Measurements from ENCODE around the gene CPLANE1. TPM values are rescaled to one million over a fixed set of nuclear protein-coding genes. Genes with fewer than 3 reads are reported as not detected.

CPLANE1 gene
- total RNA-seq, 1 donor from 2014 or later: 21.8 TPM

DNA sequence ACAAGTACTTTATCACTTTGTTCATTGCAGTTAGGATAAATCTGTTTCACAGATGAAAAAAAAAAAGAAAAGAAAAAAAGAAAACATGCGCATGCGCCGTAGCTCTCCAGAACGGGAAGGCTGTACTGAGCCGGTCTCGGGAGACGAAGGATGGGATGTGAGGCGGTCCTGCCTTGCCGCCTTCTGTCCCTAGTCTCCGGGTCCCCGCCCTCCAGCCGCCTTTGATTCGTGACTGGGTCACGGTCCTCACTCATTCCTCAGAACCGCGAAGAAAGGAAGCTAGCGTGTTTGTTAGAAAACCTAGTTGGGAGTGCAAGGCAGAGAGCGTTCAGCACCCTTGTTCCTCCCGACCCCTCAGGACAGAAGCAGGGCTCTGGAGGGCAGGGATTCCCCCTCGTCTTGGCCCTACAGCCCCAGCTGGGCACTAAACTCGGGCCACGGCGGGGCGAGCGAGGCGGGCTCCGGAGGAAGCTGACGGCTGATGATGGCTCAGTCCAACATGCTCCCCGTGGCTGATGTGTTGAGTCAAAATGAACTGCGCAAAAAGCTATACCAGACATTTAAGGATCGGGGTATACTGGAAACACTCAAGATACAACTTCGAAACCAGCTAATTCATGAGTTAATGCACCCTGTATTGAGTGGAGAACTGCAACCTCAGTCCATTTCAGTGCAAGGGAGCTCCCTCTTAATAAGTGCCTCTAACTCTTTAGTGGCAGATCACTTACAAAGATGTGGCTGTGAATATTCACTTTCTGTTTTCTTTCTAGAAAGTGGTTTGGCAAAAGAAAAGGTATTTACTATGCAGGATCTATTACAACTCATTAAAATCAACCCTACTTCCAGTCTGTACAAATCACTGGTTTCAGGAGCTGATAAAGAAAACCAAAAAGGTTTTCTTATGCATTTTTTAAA, 40.0 kb downstream of the CPLANE1 start:
- TF ChIP-seq, protein P1, sequence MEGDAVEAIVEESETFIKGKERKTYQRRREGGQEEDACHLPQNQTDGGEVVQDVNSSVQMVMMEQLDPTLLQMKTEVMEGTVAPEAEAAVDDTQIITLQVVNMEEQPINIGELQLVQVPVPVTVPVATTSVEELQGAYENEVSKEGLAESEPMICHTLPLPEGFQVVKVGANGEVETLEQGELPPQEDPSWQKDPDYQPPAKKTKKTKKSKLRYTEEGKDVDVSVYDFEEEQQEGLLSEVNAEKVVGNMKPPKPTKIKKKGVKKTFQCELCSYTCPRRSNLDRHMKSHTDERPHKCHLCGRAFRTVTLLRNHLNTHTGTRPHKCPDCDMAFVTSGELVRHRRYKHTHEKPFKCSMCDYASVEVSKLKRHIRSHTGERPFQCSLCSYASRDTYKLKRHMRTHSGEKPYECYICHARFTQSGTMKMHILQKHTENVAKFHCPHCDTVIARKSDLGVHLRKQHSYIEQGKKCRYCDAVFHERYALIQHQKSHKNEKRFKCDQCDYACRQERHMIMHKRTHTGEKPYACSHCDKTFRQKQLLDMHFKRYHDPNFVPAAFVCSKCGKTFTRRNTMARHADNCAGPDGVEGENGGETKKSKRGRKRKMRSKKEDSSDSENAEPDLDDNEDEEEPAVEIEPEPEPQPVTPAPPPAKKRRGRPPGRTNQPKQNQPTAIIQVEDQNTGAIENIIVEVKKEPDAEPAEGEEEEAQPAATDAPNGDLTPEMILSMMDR (IDR thresholded peaks at IDR 0.05; ENCODE audit: insufficient read depth, low read depth, low read length): no peak
- TF ChIP-seq EZH2 (IDR thresholded peaks at IDR 0.05; ENCODE audit: insufficient read depth, low read length): no peak
- Mint-ChIP-seq H3K4me3 (ENCODE audit: unreplicated experiment) (no peak overlapping the region), H3K9me3 (ENCODE audit: unreplicated experiment) (no peaks in the 10 kb centered on the region), H3K27me3 (ENCODE audit: low read depth, unreplicated experiment) (no peaks in the 10 kb centered on the region), H3K27ac (ENCODE audit: unreplicated experiment) (no peak overlapping the region), H3K4me1 (ENCODE audit: low read depth, unreplicated experiment) (peaks cover 7% of the 10 kb centered on the region), H3K36me3 (ENCODE audit: low read depth, unreplicated experiment) (peaks cover 20% of the 10 kb centered on the region)
- H3K36me3 ChIP-seq (ENCODE audit: insufficient read depth, low read length): peaks cover 13% of the 10 kb centered on the region
- no peaks in the 10 kb centered on the region for H3K4me1 ChIP-seq (ENCODE audit: insufficient read depth, low read length)
- no peaks in the 10 kb centered on the region for H4K20me1 ChIP-seq (ENCODE audit: insufficient read depth, low read length)
- FAIRE-seq (no peak), DNase-seq (ENCODE audit: low read depth) (peak; percentile 12)
- H3K27me3 ChIP-seq (ENCODE audit: insufficient read depth, low read length): no peaks in the 10 kb centered on the region
- H3K79me2 ChIP-seq (ENCODE audit: insufficient read depth, low read length): no peaks in the 10 kb centered on the region
- peak overlapping the region; percentile 26 for H3K4me3 ChIP-seq (ENCODE audit: insufficient read depth, low read depth, low read length)
- no peaks in the 10 kb centered on the region for H3K9me3 ChIP-seq (ENCODE audit: insufficient read depth, low read depth, low read length)
- H3K9ac ChIP-seq (ENCODE audit: low read length): peak overlapping the region; percentile 22
- H3K27ac ChIP-seq (ENCODE audit: low read depth, low read length): no peak overlapping the region
- peak overlapping the region; percentile 63 for H3K4me2 ChIP-seq (ENCODE audit: low read length)
- peak overlapping the region; percentile 49 for H2AFZ ChIP-seq (ENCODE audit: low read depth, low read length)

DNA sequence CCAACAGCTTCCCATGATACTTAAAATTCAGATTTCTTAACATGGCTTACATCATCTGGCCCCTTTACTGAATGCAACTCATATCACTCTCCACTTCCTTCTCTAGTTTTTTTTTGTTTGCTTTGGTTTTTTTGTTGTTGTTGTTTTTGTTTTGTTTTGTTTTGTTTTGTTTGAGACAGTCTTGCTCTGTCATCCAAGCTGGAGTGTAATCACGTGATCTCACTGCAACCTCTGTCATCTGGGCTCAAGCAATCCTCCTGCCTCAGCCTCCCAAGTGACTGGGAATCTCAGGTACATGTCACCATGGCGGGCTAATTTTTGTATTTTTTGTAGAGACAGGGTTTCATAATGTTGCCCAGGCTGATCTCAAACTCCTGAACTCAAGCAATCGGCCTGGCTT, 41.4 kb downstream of the CPLANE1 start:
- H4K20me1 ChIP-seq (ENCODE audit: insufficient read depth, low read length): no peaks in the 10 kb centered on the region
- H2AFZ ChIP-seq (ENCODE audit: low read depth, low read length): no peak overlapping the region
- no peak overlapping the region for H3K27ac ChIP-seq (ENCODE audit: low read depth, low read length)
- no peak for TF ChIP-seq EZH2 (IDR thresholded peaks at IDR 0.05; ENCODE audit: insufficient read depth, low read length)
- TF ChIP-seq, protein P1 (IDR thresholded peaks at IDR 0.05; ENCODE audit: insufficient read depth, low read depth, low read length): no peak
- Mint-ChIP-seq H3K27ac (ENCODE audit: unreplicated experiment) (peak overlapping the region; percentile 67), H3K4me1 (ENCODE audit: low read depth, unreplicated experiment) (peaks cover 7% of the 10 kb centered on the region), H3K9me3 (ENCODE audit: unreplicated experiment) (no peaks in the 10 kb centered on the region), H3K36me3 (ENCODE audit: low read depth, unreplicated experiment) (peaks cover 20% of the 10 kb centered on the region), H3K4me3 (ENCODE audit: unreplicated experiment) (no peak overlapping the region), H3K27me3 (ENCODE audit: low read depth, unreplicated experiment) (no peaks in the 10 kb centered on the region)
- H3K4me3 ChIP-seq (ENCODE audit: insufficient read depth, low read depth, low read length): no peak overlapping the region
- no peaks in the 10 kb centered on the region for H3K79me2 ChIP-seq (ENCODE audit: insufficient read depth, low read length)
- H3K9me3 ChIP-seq (ENCODE audit: insufficient read depth, low read depth, low read length): no peaks in the 10 kb centered on the region
- FAIRE-seq: no peak
- H3K36me3 ChIP-seq (ENCODE audit: insufficient read depth, low read length): peaks cover 13% of the 10 kb centered on the region
- no peaks in the 10 kb centered on the region for H3K4me1 ChIP-seq (ENCODE audit: insufficient read depth, low read length)
- no peak overlapping the region for H3K9ac ChIP-seq (ENCODE audit: low read length)
- DNase-seq (ENCODE audit: low read depth): no peak
- H3K4me2 ChIP-seq (ENCODE audit: low read length): no peak overlapping the region
- H3K27me3 ChIP-seq (ENCODE audit: insufficient read depth, low read length): no peaks in the 10 kb centered on the region

DNA sequence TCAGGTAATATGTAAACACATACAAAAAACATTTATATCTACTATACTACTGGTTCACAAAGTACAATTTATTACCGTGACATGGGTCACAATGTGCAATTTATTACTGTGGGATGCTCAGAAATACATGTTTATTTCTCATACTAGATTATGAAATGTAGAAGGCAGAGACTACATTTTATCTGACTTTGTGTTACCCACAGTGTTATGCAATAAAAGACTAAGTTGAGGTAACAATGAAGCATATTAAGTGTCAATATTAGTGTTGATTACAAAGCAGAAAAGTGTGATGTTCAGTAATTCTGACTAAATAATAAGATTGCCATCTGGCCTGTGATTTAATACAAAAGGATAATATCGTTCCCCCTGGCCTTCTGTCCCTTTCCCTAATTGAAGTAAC, 42.4 kb downstream of the CPLANE1 start:
- Histone ChIP-seq H3K36me3 (ENCODE audit: insufficient read depth, low read length) (peaks cover 13% of the 10 kb centered on the region), H3K9ac (ENCODE audit: low read length) (no peak overlapping the region), H2AFZ (ENCODE audit: low read depth, low read length) (no peak overlapping the region), H3K27ac (ENCODE audit: low read depth, low read length) (no peak overlapping the region), H3K4me2 (ENCODE audit: low read length) (no peak overlapping the region), H3K79me2 (ENCODE audit: insufficient read depth, low read length) (no peaks in the 10 kb centered on the region), H3K4me3 (ENCODE audit: insufficient read depth, low read depth, low read length) (no peak overlapping the region), H3K4me1 (ENCODE audit: insufficient read depth, low read length) (no peaks in the 10 kb centered on the region), H3K9me3 (ENCODE audit: insufficient read depth, low read depth, low read length) (no peaks in the 10 kb centered on the region), H4K20me1 (ENCODE audit: insufficient read depth, low read length) (no peaks in the 10 kb centered on the region), H3K27me3 (ENCODE audit: insufficient read depth, low read length) (no peaks in the 10 kb centered on the region)
- DNase-seq (ENCODE audit: low read depth): no peak
- TF ChIP-seq, protein P1 (IDR thresholded peaks at IDR 0.05; ENCODE audit: insufficient read depth, low read depth, low read length): no peak
- no peak for TF ChIP-seq EZH2 (IDR thresholded peaks at IDR 0.05; ENCODE audit: insufficient read depth, low read length)
- Mint-ChIP-seq H3K27ac (ENCODE audit: unreplicated experiment) (no peak overlapping the region), H3K4me3 (ENCODE audit: unreplicated experiment) (no peak overlapping the region), H3K9me3 (ENCODE audit: unreplicated experiment) (no peaks in the 10 kb centered on the region), H3K4me1 (ENCODE audit: low read depth, unreplicated experiment) (peaks cover 4% of the 10 kb centered on the region), H3K27me3 (ENCODE audit: low read depth, unreplicated experiment) (no peaks in the 10 kb centered on the region), H3K36me3 (ENCODE audit: low read depth, unreplicated experiment) (peaks cover 17% of the 10 kb centered on the region)
- FAIRE-seq: peak; percentile 71

All from astrocyte (in vitro differentiated cells and primary cell).